Suprapubic skin (tissue), 4 donors: ENCODE data around the gene UTP3. TPM values are rescaled to one million over a fixed set of nuclear protein-coding genes. Genes with fewer than 3 reads are reported as not detected.
"Not testable (repeated sequence)": the region's sequence is repeated elsewhere in the genome, so short reads cannot be mapped to it uniquely, and the experiment has no call there.

Experiments used
- DNase-seq, 2 donors: peaks; one replicate each; pipeline ENCODE4 v3.0.0-alpha.2; 2019; ENCODE audit warnings: low spot score in 2 of 2
- H3K27ac ChIP-seq: fragments of 200-600 bp; sonication (generic); one replicate; pipeline ENCODE4 v1.5.1; 2019
- H3K27me3 ChIP-seq: fragments of 200-600 bp; sonication (generic); one replicate; pipeline ENCODE4 v1.5.1; 2019
- H3K36me3 ChIP-seq: fragments of 200-600 bp; sonication (generic); one replicate; pipeline ENCODE4 v1.5.1; 2019
- H3K4me1 ChIP-seq: fragments of 200-600 bp; sonication (generic); one replicate; pipeline ENCODE4 v1.5.1; 2019
- H3K4me3 ChIP-seq: fragments of 200-600 bp; sonication (generic); one replicate; pipeline ENCODE4 v1.5.1; 2019; ENCODE audit warnings: mild to moderate bottlenecking
- H3K9me3 ChIP-seq: fragments of 200-600 bp; sonication (generic); one replicate; pipeline ENCODE4 v1.5.1; 2019
- EP300 ChIP-seq: sonication (generic); formaldehyde crosslinking; IDR thresholded peaks from one replicate; pipeline ENCODE4 v1.6.1; 2017; ENCODE audit warnings: antibody characterized with exemption
- POLR2A ChIP-seq, 2 donors: fragments of 450-650 bp; IDR thresholded peaks; one replicate each; pipeline ENCODE4 v1.6.1; 2017; ENCODE audit warnings: antibody characterized with exemption in 2 of 2, mild to moderate bottlenecking in 2 of 2, moderate library complexity in 2 of 2
- POLR2AphosphoS5 ChIP-seq, 3 donors: sonication (generic); formaldehyde crosslinking; IDR thresholded peaks; one replicate each; pipeline ENCODE4 v1.6.1; 2017; ENCODE audit warnings: antibody characterized with exemption in 3 of 3
- WGBS: methylation state at CpG from one replicate; pipeline ENCODE4 v1.1.5; 2018; 5-methylcytosine and 5-hydroxymethylcytosine counted together
- total RNA-seq, 4 donors: library from RNA; depleted of rRNA; stranded (reverse); fragments of >200 nt; gene quantifications; one replicate each; pipeline ENCODE4 v1.1.0, GENCODE V29; 2016
- TF ChIP-seq, protein P1 (sequence below), 2 donors: fragments of 200-600 bp in 1 of 2; fragments of 450-650 bp in 1 of 2; sonication (generic) in 1 of 2; IDR thresholded peaks; one replicate each; pipeline ENCODE4 v1.5.1; 2016 to 2019; ENCODE audit warnings: antibody characterized with exemption in 2 of 2, mild to moderate bottlenecking in 1 of 2, moderate library complexity in 1 of 2

UTP3 gene
- total RNA-seq, 4 donors from 2014 or later = 19.2 to 27.6 (median 22.6) TPM

DNA sequence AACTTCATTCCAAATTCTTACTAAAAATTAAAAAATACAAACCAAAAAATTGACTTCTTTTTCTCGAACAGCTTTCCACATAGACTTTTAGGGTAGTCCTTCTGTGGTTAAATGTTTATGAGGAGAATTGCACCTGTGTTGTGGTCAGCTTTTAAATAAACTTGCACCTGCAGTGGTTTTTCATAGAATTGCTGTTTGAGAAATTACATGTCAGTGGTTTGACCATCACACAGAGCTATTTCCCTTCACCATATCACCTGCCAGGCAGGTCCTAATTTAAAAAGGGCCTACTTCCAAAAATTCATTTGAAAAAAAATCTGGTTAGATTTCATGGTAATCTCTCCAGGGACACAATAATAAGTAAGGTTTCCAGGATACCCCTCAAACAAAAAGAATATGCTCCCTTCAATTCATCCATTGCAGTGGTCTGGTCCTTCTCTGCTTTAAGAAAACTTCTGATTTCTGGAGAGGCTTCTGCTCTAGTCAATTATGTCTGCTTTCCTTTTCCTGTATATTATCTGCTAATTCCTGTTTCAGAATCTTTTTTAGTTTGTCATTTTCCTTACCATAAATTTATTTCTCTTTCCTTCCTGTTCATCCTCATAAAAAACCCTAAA lies 9.8 kb upstream of the UTP3 start:
- Histone ChIP-seq H3K36me3 (no peaks in the 10 kb centered on the region), H3K9me3 (no peaks in the 10 kb centered on the region), H3K4me1 (no peaks in the 10 kb centered on the region), H3K27ac (no peak overlapping the region), H3K4me3 (no peak overlapping the region), H3K27me3 (no peaks in the 10 kb centered on the region)
- no peak for DNase-seq
- 93% methylated on average over 1 of the region's 1 CpG for WGBS
- TF ChIP-seq POLR2AphosphoS5 (IDR thresholded peaks at IDR 0.05) (no peak), EP300 (no peak)

DNA sequence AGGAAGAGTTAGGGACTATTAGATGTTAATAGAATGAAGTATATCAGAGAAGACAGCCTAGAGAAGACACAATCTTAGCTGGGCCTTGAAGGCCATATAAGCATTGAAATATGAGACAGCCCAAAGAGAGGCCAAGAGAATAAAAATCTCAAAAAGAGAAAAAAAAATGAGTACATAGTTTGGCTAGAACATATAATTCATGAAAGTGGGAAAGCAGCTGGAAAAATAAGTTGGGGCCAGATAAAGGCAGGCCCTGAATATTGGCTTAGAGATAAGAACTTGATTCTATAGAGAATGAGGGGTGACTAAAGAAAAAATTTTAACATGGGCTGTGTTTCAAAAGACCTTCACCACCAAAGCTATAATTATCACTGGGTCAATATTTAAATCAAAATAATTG lies 7.4 kb upstream of the UTP3 start:
- Histone ChIP-seq H3K9me3 (no peaks in the 10 kb centered on the region), H3K4me3 (no peak overlapping the region), H3K27me3 (no peaks in the 10 kb centered on the region), H3K36me3 (no peaks in the 10 kb centered on the region), H3K27ac (no peak overlapping the region), H3K4me1 (no peaks in the 10 kb centered on the region)
- no peak for TF ChIP-seq POLR2A (IDR thresholded peaks at IDR 0.05)
- TF ChIP-seq POLR2AphosphoS5 (IDR thresholded peaks at IDR 0.05) = no peak
- TF ChIP-seq, protein P1, sequence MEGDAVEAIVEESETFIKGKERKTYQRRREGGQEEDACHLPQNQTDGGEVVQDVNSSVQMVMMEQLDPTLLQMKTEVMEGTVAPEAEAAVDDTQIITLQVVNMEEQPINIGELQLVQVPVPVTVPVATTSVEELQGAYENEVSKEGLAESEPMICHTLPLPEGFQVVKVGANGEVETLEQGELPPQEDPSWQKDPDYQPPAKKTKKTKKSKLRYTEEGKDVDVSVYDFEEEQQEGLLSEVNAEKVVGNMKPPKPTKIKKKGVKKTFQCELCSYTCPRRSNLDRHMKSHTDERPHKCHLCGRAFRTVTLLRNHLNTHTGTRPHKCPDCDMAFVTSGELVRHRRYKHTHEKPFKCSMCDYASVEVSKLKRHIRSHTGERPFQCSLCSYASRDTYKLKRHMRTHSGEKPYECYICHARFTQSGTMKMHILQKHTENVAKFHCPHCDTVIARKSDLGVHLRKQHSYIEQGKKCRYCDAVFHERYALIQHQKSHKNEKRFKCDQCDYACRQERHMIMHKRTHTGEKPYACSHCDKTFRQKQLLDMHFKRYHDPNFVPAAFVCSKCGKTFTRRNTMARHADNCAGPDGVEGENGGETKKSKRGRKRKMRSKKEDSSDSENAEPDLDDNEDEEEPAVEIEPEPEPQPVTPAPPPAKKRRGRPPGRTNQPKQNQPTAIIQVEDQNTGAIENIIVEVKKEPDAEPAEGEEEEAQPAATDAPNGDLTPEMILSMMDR (IDR thresholded peaks at IDR 0.05) = no peak
- TF ChIP-seq EP300 = no peak
- no peak for DNase-seq

DNA sequence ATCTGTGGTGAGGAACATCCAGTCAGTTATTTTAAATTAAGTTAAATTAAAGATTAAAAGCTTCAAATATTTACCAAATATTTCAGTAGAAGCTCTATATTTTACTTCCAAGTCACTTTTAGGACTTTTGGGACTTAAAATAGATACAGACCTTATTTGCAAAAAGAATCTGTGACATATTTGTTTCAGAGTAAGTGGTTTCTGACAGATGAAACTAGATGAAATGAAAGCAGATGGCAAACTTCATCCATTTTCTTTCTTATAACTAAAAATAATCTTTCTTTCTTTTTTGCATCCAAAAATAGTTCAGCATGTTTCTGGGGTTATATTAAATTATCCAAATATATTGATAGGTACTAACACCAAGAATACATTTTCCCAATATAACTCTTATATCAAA lies 6.6 kb upstream of the UTP3 start:
- no peak for DNase-seq
- H3K4me1 ChIP-seq = no peaks in the 10 kb centered on the region
- H3K27me3 ChIP-seq = no peaks in the 10 kb centered on the region
- H3K9me3 ChIP-seq = no peaks in the 10 kb centered on the region
- H3K36me3 ChIP-seq = no peaks in the 10 kb centered on the region
- no peak for TF ChIP-seq EP300
- TF ChIP-seq, protein P1 (IDR thresholded peaks at IDR 0.05) = no peak
- no peak for TF ChIP-seq POLR2AphosphoS5 (IDR thresholded peaks at IDR 0.05)
- no peak for TF ChIP-seq POLR2A (IDR thresholded peaks at IDR 0.05)
- no peak overlapping the region for H3K27ac ChIP-seq
- H3K4me3 ChIP-seq = no peak overlapping the region

DNA sequence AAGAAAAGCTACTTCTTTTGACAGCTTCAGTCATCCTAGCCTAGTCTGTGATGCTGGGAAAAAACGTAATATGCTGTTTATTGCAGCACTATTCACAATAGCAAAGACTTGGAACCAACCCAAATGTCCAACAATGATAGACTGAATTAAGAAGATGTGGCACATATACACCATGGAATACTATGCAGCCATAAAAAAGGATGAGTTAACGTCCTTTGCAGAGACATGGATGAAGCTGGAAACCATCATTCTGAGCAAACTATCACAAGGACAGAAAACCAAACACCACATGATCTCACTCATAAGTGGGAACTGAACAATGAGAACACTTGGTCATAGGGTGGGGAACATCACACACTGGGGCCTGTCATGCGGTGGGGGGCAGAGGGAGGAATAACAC lies 6.2 kb upstream of the UTP3 start:
- DNase-seq, H3K36me3 ChIP-seq, H3K27me3 ChIP-seq, H3K4me1 ChIP-seq, H3K9me3 ChIP-seq, H3K27ac ChIP-seq, H3K4me3 ChIP-seq: not testable (repeated sequence)
- WGBS = 83% methylated on average over 3 of the region's 3 CpGs

DNA sequence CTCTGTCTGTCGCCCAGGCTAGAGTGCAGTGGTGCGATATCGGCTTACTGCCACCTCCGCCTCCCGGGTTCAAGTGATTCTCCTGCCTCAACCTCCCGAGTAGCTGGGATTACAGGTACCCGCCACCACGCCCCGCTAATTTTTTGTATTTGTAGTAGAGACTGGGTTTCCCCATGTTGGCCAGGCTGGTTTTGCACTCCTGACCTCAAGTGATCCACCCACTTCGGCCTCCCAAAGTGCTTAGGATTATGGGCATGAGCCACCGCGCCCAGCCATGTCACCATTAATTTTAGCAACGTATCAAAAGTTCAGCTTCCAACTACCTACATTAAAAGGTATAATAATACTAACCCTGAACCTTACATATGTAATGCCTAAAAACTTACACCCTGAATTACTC lies 940 bp upstream of the UTP3 start:
- no peak for TF ChIP-seq EP300
- TF ChIP-seq POLR2AphosphoS5 (IDR thresholded peaks at IDR 0.05) = no peak
- TF ChIP-seq POLR2A (IDR thresholded peaks at IDR 0.05) = no peak
- TF ChIP-seq, protein P1 (IDR thresholded peaks at IDR 0.05) = no peak
- Histone ChIP-seq H3K4me3 (peak overlapping the region; percentile 92), H3K9me3 (no peaks in the 10 kb centered on the region), H3K4me1 (peaks cover 38% of the 10 kb centered on the region), H3K27ac (peak overlapping the region; percentile 90), H3K27me3 (no peaks in the 10 kb centered on the region), H3K36me3 (peaks cover 5% of the 10 kb centered on the region)
- 68% methylated on average over 13 of the region's 13 CpGs for WGBS
- peak in 1 of 2 donors; percentile 65 for DNase-seq

DNA sequence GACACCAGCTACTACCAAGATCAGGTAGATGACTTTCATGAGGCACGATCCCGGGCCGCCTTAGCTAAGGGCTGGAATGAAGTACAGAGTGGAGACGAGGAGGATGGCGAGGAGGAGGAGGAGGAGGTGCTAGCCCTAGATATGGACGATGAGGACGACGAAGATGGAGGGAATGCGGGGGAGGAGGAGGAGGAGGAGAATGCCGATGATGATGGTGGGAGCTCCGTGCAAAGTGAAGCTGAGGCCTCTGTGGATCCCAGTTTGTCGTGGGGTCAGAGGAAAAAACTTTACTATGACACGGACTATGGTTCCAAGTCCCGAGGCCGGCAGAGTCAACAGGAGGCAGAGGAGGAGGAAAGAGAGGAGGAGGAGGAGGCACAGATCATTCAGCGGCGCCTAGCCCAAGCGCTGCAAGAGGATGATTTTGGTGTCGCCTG lies 481 bp downstream of the UTP3 start:
- no peaks in the 10 kb centered on the region for H3K9me3 ChIP-seq
- H3K27me3 ChIP-seq = no peaks in the 10 kb centered on the region
- H3K4me3 ChIP-seq = peak overlapping the region; percentile 92
- 2% methylated on average over 19 of the region's 19 CpGs for WGBS
- peaks cover 38% of the 10 kb centered on the region for H3K4me1 ChIP-seq
- DNase-seq = peak in 1 of 2 donors; percentile 69
- peak overlapping the region; percentile 90 for H3K27ac ChIP-seq
- H3K36me3 ChIP-seq = peaks cover 10% of the 10 kb centered on the region
- TF ChIP-seq POLR2A (IDR thresholded peaks at IDR 0.05) = no peak
- no peak for TF ChIP-seq EP300
- no peak for TF ChIP-seq POLR2AphosphoS5 (IDR thresholded peaks at IDR 0.05)
- TF ChIP-seq, protein P1 (IDR thresholded peaks at IDR 0.05) = no peak
